Measurements from ENCODE around the gene NPTN.

Gene NPTN

DNA sequence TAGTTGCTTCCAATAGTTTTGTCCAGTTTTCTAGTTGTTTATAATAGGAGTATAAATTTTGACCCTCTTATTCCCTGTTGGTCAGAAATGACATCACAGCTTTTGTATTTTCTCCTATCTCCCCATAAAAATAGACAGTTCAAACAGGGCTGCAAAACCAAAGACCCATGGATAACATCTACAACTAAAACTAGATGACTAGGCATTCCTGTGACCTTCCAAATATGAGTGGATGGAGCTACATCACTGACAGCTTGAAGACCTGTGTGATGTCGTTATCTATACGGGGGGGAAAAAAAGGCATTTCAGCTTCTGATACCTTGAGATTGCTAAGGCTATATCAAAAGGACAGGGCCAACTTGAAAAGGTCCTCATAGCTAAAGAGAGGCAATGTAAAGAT lies 105.6 kb downstream of the NPTN start:
- TF ChIP-seq, protein P1, sequence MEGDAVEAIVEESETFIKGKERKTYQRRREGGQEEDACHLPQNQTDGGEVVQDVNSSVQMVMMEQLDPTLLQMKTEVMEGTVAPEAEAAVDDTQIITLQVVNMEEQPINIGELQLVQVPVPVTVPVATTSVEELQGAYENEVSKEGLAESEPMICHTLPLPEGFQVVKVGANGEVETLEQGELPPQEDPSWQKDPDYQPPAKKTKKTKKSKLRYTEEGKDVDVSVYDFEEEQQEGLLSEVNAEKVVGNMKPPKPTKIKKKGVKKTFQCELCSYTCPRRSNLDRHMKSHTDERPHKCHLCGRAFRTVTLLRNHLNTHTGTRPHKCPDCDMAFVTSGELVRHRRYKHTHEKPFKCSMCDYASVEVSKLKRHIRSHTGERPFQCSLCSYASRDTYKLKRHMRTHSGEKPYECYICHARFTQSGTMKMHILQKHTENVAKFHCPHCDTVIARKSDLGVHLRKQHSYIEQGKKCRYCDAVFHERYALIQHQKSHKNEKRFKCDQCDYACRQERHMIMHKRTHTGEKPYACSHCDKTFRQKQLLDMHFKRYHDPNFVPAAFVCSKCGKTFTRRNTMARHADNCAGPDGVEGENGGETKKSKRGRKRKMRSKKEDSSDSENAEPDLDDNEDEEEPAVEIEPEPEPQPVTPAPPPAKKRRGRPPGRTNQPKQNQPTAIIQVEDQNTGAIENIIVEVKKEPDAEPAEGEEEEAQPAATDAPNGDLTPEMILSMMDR (IDR thresholded peaks at IDR 0.05; ENCODE audit: low read depth, low read length, missing control alignments): no peak
- H3K4me3 ChIP-seq (ENCODE audit: low read depth, low read length): no peak overlapping the region
- DNase-seq (ENCODE audit: low read depth): no peak

DNA sequence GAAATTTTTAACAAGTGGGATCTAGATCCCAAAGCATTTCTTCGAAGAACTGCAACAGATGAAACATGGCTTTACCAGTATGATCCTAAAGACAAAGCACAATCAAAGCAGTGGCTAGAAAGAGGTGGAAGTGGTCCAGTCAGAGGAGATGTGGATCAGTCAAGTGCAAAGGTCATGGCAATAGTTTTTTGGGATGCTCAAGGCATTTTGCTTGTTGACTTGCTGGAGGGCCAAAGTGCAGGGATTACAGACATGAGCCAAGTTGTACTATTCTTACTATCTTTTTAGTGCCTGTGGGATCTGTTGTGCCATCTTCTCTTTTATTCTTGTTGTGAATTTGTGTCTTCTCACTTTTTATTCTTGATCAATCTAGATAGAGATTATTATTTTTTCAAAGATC lies 108.3 kb downstream of the NPTN start:
- no peak for DNase-seq (ENCODE audit: low read depth)
- H3K4me3 ChIP-seq (ENCODE audit: low read depth, low read length): no peak overlapping the region
- TF ChIP-seq, protein P1 (IDR thresholded peaks at IDR 0.05; ENCODE audit: low read depth, low read length, missing control alignments): no peak

DNA sequence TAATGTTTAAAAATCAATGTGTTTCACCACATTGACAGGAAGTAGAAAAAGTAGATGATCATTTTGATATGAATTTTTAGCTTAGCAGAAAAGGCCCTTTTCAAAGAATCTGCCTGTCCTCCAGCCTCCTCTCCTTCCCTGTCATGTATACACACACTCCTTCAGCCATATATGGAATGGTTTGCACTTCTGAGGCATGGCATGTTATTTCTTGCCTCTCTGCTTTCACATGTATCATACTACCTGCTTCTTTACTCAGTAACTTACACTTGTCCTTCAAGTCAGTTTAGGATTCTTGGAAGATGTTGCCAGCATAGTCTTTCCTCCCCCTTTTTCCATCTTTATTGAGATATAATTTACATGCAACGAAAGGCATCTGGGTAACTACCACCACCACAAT lies 111.2 kb downstream of the NPTN start:
- no peak for DNase-seq (ENCODE audit: low read depth)
- TF ChIP-seq, protein P1 (IDR thresholded peaks at IDR 0.05; ENCODE audit: low read depth, low read length, missing control alignments): no peak
- no peak overlapping the region for H3K4me3 ChIP-seq (ENCODE audit: low read depth, low read length)

DNA sequence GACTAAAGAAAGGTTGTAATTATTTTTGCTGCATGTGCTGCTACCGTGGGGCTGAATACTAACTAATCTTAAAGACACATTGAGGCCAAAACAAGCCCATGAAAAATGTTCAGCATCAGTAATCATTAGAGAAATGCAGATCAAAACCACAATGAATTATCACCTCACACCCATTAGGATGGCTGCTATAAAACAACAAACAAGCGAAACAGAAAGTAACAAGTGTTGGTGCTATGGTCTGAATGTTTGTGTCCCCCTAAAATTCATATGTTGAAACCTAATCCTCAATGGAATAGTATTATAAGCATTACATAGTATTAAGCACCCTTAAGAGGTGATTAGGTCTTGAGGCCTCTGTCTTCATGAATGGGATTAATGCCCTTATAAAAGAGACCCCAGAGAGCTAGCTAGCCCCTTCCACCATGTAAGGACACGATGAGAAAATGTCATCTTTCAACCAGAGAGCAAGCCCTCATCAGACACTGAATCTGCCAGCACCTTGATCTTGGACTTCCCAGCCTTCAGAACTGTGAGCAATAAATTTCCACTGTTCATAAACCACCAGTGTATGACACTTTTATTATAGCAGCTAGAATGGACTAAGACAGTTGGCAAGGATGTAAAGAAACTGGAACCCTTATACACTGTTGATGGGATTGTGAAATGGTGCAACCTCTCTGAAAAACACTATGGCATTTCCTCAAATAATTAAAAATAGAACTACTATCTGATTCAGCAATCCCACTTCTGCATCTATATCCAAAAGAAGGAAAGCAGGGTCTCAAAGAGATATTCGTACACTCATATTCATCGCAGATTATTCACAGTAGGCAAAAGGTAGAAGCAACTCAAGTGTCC lies 114.1 kb downstream of the NPTN start:
- no peak overlapping the region for H3K4me3 ChIP-seq (ENCODE audit: low read depth, low read length)
- DNase-seq (ENCODE audit: low read depth): no peak
- TF ChIP-seq, protein P1 (IDR thresholded peaks at IDR 0.05; ENCODE audit: low read depth, low read length, missing control alignments): no peak

DNA sequence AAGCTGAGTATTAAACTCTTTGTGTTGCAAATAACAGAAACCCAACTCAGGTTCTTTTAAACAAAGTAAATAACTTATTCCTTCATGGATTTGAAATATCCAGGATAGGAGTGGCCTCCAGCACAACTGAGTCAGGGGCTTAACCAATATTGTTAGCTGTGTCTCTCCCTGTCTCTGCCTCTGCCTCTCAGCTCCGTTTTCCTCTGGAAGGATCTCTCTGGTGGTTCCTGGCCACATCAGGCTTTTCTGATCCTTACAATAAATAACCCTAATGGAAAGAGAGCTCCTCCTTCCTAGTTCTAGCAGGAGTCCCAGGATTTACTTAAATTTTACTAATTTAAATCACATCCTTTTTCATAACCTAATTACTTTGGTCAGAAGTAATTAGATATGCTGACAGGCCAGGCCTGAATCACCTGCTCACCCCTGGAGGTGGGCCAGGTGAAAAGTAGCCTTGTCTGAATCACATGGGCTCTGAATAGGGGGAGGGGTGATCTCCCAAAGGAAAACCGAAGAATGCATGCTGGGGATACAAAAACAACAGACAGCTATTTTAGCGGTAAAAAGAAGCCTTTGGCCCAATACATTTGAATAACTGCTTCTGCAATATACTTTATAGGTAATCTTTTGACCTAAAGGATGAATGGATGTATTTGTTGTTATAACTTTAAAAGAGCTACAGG lies 114.9 kb downstream of the NPTN start:
- TF ChIP-seq, protein P1 (IDR thresholded peaks at IDR 0.05; ENCODE audit: low read depth, low read length, missing control alignments): no peak
- DNase-seq (ENCODE audit: low read depth): no peak
- no peak overlapping the region for H3K4me3 ChIP-seq (ENCODE audit: low read depth, low read length)

DNA sequence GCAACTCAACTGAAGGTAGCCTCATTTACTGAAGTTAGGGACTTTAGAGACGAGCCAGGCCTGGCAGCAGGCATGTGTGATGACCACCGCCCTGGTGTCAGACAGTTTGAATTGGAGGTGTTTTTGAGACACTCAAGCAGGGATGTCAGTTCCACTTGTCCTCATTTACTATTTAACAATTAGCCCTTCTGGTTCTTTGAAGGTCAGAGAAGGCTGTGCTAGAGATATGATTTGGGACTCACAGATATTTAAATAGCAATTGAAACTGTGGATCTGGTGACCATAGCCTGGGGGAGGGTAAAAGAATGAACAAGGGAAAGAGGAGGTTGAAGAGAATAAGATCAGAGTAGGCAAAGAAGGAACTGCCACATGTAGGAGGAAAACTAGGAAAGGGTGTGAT lies 115.6 kb downstream of the NPTN start:
- TF ChIP-seq, protein P1 (IDR thresholded peaks at IDR 0.05; ENCODE audit: low read depth, low read length, missing control alignments): no peak
- DNase-seq (ENCODE audit: low read depth): no peak
- no peak overlapping the region for H3K4me3 ChIP-seq (ENCODE audit: low read depth, low read length)
